ENCODE measurements around the gene SLC25A12. TPM values are rescaled to one million over a fixed set of nuclear protein-coding genes. Genes with fewer than 3 reads are reported as not detected.
"Not testable (repeated sequence)": the region's sequence is repeated elsewhere in the genome, so short reads cannot be mapped to it uniquely, and the experiment has no call there.

SLC25A12 gene
- polyA plus RNA-seq, 1 of the 3 experiments (the other 2 are of a cell fraction) = 13.0 TPM

DNA sequence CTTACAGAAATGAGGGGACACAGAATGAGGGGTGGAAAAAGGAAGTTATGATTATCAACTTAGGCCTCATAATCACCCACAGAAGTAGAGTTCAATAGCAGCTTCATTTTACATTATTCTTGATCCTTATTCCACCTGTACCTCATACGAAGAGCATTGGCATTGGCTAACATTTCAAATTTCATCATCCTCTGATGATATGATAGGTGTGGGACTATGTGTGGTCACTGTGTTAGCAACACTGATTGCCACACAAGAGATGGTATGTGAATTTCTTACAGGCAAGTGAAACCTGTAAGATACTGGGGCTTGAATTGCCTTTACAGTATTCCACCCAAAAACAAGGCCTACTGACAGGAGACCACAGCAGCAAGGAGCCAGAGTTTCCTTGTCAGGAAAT, 14.2 kb upstream of the SLC25A12 start:
- Histone ChIP-seq H3K9me3 (no peaks in the 10 kb centered on the region), H3K4me1 (ENCODE audit: control insufficient read depth in 1 of 2, insufficient read depth in 2 of 2, low read depth in 1 of 2, low read length in 1 of 2) (no peaks in the 10 kb centered on the region), H3K4me3 (ENCODE audit: low read depth in 2 of 2, low read length in 1 of 2) (no peak overlapping the region), H3K27me3 (ENCODE audit: insufficient read depth) (no peaks in the 10 kb centered on the region), H3F3A (replicated peaks; ENCODE audit: insufficient read depth) (no peaks in the 10 kb centered on the region), H3K4me2 (no peak overlapping the region), H3K9ac (no peak overlapping the region), H3K79me2 (ENCODE audit: insufficient read depth) (no peaks in the 10 kb centered on the region), H3K36me3 (replicated peaks in 1 of 2; ENCODE audit: control insufficient read depth in 1 of 2, insufficient read depth in 2 of 2, low read length in 1 of 2) (no peaks in the 10 kb centered on the region), H3K9me2 (no peaks in the 10 kb centered on the region), H3K27ac (ENCODE audit: low read depth in 2 of 2, low read length in 1 of 2) (no peak overlapping the region), H2AFZ (ENCODE audit: low read depth) (no peak overlapping the region), H4K20me1 (ENCODE audit: insufficient read depth) (no peaks in the 10 kb centered on the region)
- ChIA-PET POLR2A (no interaction called here), CTCF (no interaction called here)
- WGBS (ENCODE audit: low lambda C conversion rate) = 67% methylated on average over 1 of the region's 1 CpG
- no peak for DNase-seq
- no peak for TF ChIP-seq JUND (IDR thresholded peaks at IDR 0.05)

DNA sequence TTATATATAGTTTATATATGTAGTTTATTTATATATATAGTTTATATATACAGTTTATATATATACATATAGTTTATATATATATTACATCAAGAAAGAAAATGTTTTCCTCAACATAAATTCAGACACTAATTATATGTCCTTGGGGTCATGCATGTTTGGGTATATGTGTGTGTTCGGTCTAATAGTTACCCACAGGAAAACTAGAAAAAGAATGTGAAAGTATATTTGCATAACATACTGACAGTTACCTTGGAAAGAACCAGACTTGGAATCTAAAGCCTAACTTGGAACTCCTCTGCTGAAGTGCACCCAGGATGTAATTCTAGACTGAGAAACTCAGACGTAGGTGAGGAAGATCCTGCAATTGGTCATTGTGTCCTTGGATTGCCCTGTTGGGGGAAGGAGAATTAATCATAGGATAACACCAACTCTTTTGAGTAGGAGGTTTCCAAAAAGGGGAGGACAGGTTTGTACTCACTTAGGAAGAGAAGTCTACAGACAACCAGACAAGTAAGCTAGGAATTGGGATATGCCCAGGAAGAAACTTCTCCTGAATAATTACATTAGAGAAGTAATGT, 8.9 kb upstream of the SLC25A12 start:
- no peak overlapping the region for H3K27ac ChIP-seq (ENCODE audit: low read depth in 2 of 2, low read length in 1 of 2)
- H3F3A ChIP-seq (replicated peaks; ENCODE audit: insufficient read depth) = no peaks in the 10 kb centered on the region
- no peak for DNase-seq
- no peaks in the 10 kb centered on the region for H3K4me1 ChIP-seq (ENCODE audit: control insufficient read depth in 1 of 2, insufficient read depth in 2 of 2, low read depth in 1 of 2, low read length in 1 of 2)
- H3K4me2 ChIP-seq = no peak overlapping the region
- no peak overlapping the region for H2AFZ ChIP-seq (ENCODE audit: low read depth)
- H3K9me2 ChIP-seq = no peaks in the 10 kb centered on the region
- H4K20me1 ChIP-seq (ENCODE audit: insufficient read depth) = no peaks in the 10 kb centered on the region
- H3K36me3 ChIP-seq (replicated peaks in 1 of 2; ENCODE audit: control insufficient read depth in 1 of 2, insufficient read depth in 2 of 2, low read length in 1 of 2) = no peaks in the 10 kb centered on the region
- TF ChIP-seq CHD2 (IDR thresholded peaks at IDR 0.05; ENCODE audit: low read length, partially characterized antibody) = no peak
- no peak for TF ChIP-seq RFX5 (IDR thresholded peaks at IDR 0.05; ENCODE audit: low read length)
- TF ChIP-seq, protein P1, sequence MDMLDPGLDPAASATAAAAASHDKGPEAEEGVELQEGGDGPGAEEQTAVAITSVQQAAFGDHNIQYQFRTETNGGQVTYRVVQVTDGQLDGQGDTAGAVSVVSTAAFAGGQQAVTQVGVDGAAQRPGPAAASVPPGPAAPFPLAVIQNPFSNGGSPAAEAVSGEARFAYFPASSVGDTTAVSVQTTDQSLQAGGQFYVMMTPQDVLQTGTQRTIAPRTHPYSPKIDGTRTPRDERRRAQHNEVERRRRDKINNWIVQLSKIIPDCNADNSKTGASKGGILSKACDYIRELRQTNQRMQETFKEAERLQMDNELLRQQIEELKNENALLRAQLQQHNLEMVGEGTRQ (IDR thresholded peaks at IDR 0.05; ENCODE audit: borderline replicate concordance, low read depth, low read length) = no peak
- TF ChIP-seq RXRA (IDR thresholded peaks at IDR 0.05; ENCODE audit: borderline replicate concordance, low read depth) = no peak
- no peak for TF ChIP-seq RCOR1 (IDR thresholded peaks at IDR 0.05; ENCODE audit: low read length)
- TF ChIP-seq, protein P2, sequence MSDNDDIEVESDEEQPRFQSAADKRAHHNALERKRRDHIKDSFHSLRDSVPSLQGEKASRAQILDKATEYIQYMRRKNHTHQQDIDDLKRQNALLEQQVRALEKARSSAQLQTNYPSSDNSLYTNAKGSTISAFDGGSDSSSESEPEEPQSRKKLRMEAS (IDR thresholded peaks at IDR 0.05; ENCODE audit: low read depth) = no peak
- TF ChIP-seq JUND (IDR thresholded peaks at IDR 0.05) = no peak
- TF ChIP-seq YY1 (IDR thresholded peaks at IDR 0.05; ENCODE audit: low read depth) = no peak
- TF ChIP-seq MEF2A (IDR thresholded peaks at IDR 0.05; ENCODE audit: borderline replicate concordance, low read depth) = no peak
- TF ChIP-seq TCF12 (IDR thresholded peaks at IDR 0.05) = no peak
- TF ChIP-seq, protein P3, sequence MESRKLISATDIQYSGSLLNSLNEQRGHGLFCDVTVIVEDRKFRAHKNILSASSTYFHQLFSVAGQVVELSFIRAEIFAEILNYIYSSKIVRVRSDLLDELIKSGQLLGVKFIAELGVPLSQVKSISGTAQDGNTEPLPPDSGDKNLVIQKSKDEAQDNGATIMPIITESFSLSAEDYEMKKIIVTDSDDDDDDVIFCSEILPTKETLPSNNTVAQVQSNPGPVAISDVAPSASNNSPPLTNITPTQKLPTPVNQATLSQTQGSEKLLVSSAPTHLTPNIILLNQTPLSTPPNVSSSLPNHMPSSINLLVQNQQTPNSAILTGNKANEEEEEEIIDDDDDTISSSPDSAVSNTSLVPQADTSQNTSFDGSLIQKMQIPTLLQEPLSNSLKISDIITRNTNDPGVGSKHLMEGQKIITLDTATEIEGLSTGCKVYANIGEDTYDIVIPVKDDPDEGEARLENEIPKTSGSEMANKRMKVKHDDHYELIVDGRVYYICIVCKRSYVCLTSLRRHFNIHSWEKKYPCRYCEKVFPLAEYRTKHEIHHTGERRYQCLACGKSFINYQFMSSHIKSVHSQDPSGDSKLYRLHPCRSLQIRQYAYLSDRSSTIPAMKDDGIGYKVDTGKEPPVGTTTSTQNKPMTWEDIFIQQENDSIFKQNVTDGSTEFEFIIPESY (IDR thresholded peaks at IDR 0.05; ENCODE audit: borderline replicate concordance, low read depth) = no peak
- TF ChIP-seq SMC3 (IDR thresholded peaks at IDR 0.05; ENCODE audit: low read depth, low read length) = no peak
- no peak for TF ChIP-seq TEAD4 (IDR thresholded peaks at IDR 0.05; ENCODE audit: borderline replicate concordance, insufficient read depth)
- no peak for TF ChIP-seq NFIC (IDR thresholded peaks at IDR 0.05; ENCODE audit: borderline replicate concordance)
- TF ChIP-seq RAD21 (IDR thresholded peaks at IDR 0.05; ENCODE audit: low read length) = no peak
- TF ChIP-seq SIN3A (IDR thresholded peaks at IDR 0.05; ENCODE audit: borderline replicate concordance, low read depth, low read length) = no peak
- H3K27me3 ChIP-seq (ENCODE audit: insufficient read depth) = no peaks in the 10 kb centered on the region
- no peaks in the 10 kb centered on the region for H3K9me3 ChIP-seq
- POLR2A ChIA-PET = no interaction called here
- H3K79me2 ChIP-seq (ENCODE audit: insufficient read depth) = no peaks in the 10 kb centered on the region
- no peak overlapping the region for H3K4me3 ChIP-seq (ENCODE audit: low read depth in 2 of 2, low read length in 1 of 2)
- 49% methylated on average over 2 of the region's 2 CpGs for WGBS (ENCODE audit: low lambda C conversion rate)
- no peak overlapping the region for H3K9ac ChIP-seq
- CTCF ChIA-PET = no interaction called here

DNA sequence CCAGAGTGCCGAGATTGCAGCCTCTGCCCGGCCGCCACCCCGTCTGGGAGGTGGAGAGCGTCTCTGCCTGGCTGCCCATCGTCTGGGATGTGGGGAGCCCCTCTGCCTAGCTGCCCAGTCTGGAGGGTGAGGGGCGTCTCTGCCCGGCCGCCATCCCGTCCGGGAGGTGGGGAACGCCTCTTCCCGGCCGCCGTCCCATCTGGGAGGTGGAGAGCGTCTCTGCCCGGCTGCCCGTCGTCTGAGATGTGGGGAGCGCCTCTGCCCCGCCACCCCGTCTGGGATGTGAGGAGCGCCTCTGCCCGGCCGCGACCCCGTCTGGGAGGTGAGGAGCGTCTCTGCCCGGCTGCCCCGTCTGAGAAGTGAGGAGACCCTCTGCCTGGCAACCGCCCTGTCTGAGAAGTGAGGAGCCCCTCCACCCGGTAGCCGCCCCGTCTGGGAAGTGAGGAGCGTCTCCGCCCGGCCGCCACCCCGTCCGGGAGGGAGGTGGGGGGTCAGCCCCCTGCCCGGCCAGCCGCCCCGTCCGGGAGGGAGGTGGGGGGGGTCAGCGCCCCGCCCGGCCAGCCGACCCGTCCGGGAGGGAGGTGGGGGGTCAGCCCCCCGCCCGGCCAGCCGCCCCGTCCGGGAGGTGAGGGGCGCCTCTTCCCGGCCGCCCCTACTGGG, 5.7 kb upstream of the SLC25A12 start:
- 94% methylated on average over 10 of the region's 58 CpGs for WGBS (ENCODE audit: low lambda C conversion rate)
- H3K9ac ChIP-seq; H3K27me3 ChIP-seq (ENCODE audit: insufficient read depth); H3K27ac ChIP-seq (ENCODE audit: low read depth in 2 of 2, low read length in 1 of 2); H4K20me1 ChIP-seq (ENCODE audit: insufficient read depth); H3F3A ChIP-seq (replicated peaks; ENCODE audit: insufficient read depth); POLR2A ChIA-PET; H3K4me3 ChIP-seq (ENCODE audit: low read depth in 2 of 2, low read length in 1 of 2); DNase-seq; H3K36me3 ChIP-seq (replicated peaks in 1 of 2; ENCODE audit: control insufficient read depth in 1 of 2, insufficient read depth in 2 of 2, low read length in 1 of 2); H3K4me1 ChIP-seq (ENCODE audit: control insufficient read depth in 1 of 2, insufficient read depth in 2 of 2, low read depth in 1 of 2, low read length in 1 of 2); H3K79me2 ChIP-seq (ENCODE audit: insufficient read depth); CTCF ChIA-PET; H3K4me2 ChIP-seq; H3K9me3 ChIP-seq; H2AFZ ChIP-seq (ENCODE audit: low read depth); H3K9me2 ChIP-seq: not testable (repeated sequence)
